GM23338 (cell line): ENCODE measurements around the gene KRT83. TPM values are rescaled to one million over a fixed set of nuclear protein-coding genes. Genes with fewer than 3 reads are reported as not detected.

ENCODE experiments used
- ATAC-seq: fragments of 200-7000 bp; cut with Tn5 transposase; 3 replicates; pipeline ENCODE4 v1.9.1; 2020
- DNase-seq: peaks from one replicate; pipeline ENCODE4 v3.0.0-alpha.2; 2015; ENCODE audit warnings: low spot score
- H2AFZ ChIP-seq: fragments of 200-600 bp; sonication (generic); 2 replicates; pipeline ENCODE4 v1.8.0; 2016; ENCODE audit warnings: antibody characterized with exemption, mild to moderate bottlenecking, moderate library complexity
- H3F3A ChIP-seq: fragments of 200-600 bp; sonication (generic); replicated peaks from 2 replicates; pipeline ENCODE4 v1.8.0; 2017; ENCODE audit warnings: antibody characterized with exemption, mixed run types, low read depth
- H3K27ac ChIP-seq: fragments of 200-600 bp; sonication (generic); 2 replicates; pipeline ENCODE4 v1.6.1; 2016; ENCODE audit warnings: low read depth
- H3K27me3 ChIP-seq: fragments of 200-600 bp; sonication (generic); 2 replicates; pipeline ENCODE4 v1.8.0; 2016; ENCODE audit warnings: mild to moderate bottlenecking, mixed run types, moderate library complexity; ENCODE audit not compliant: insufficient read depth
- H3K36me3 ChIP-seq: fragments of 200-600 bp; sonication (generic); 2 replicates; pipeline ENCODE4 v1.8.0; 2016; ENCODE audit warnings: mild to moderate bottlenecking; ENCODE audit not compliant: insufficient read depth
- H3K4me1 ChIP-seq: fragments of 200-600 bp; sonication (generic); 2 replicates; pipeline ENCODE4 v1.8.0; 2016; ENCODE audit warnings: mild to moderate bottlenecking, moderate library complexity; ENCODE audit not compliant: insufficient read depth
- H3K4me2 ChIP-seq: fragments of 200-600 bp; sonication (generic); 2 replicates; pipeline ENCODE4 v1.7.1; 2017; ENCODE audit warnings: mixed run types
- H3K4me3 ChIP-seq: fragments of 200-600 bp; sonication (generic); 2 replicates; pipeline ENCODE4 v1.6.1; 2016; ENCODE audit warnings: mixed run types
- H3K79me2 ChIP-seq: fragments of 200-600 bp; sonication (generic); replicated peaks from 2 replicates; pipeline ENCODE4 v1.8.0; 2017; ENCODE audit warnings: mild to moderate bottlenecking; ENCODE audit not compliant: insufficient read depth
- H3K9me2 ChIP-seq: fragments of 200-600 bp; sonication (generic); 2 replicates; pipeline ENCODE4 v1.8.0; 2017; ENCODE audit not compliant: insufficient read depth
- H4K20me1 ChIP-seq: fragments of 200-600 bp; sonication (generic); replicated peaks from 2 replicates; pipeline ENCODE4 v1.8.0; 2017; ENCODE audit warnings: mild to moderate bottlenecking; ENCODE audit not compliant: insufficient read depth
- H3K27ac Mint-ChIP-seq: 2 replicates; pipeline ENCODE4 v1.8.0; 2020; ENCODE audit warnings: inconsistent platforms, mild to moderate bottlenecking, moderate library complexity, mixed read lengths
- H3K27me3 Mint-ChIP-seq: 3 replicates; pipeline ENCODE4 v1.8.0; 2022; ENCODE audit warnings: low read depth, mild to moderate bottlenecking, moderate library complexity, mixed read lengths, inconsistent platforms; ENCODE audit not compliant: insufficient read depth, poor library complexity
- H3K36me3 Mint-ChIP-seq: 3 replicates; pipeline ENCODE4 v1.8.0; 2021; ENCODE audit warnings: low read depth, mild to moderate bottlenecking, inconsistent platforms, moderate library complexity, mixed read lengths
- H3K4me1 Mint-ChIP-seq: 3 replicates; pipeline ENCODE4 v1.8.0; 2020; ENCODE audit warnings: mild to moderate bottlenecking, inconsistent platforms, mixed read lengths
- H3K4me3 Mint-ChIP-seq: 3 replicates; pipeline ENCODE4 v1.8.0; 2021; ENCODE audit warnings: moderate library complexity, mild to moderate bottlenecking, inconsistent platforms, mixed read lengths
- H3K9me3 Mint-ChIP-seq: 3 replicates; pipeline ENCODE4 v1.8.0; 2020; ENCODE audit warnings: moderate library complexity, mild to moderate bottlenecking, inconsistent platforms, mixed read lengths
- CREB1 ChIP-seq: fragments of 250-450 bp; sonication (Bioruptor Pico); IDR thresholded peaks from 2 replicates; pipeline ENCODE4 v1.5.0; 2020; ENCODE audit warnings: low read depth, mild to moderate bottlenecking, moderate library complexity
- ETS1 ChIP-seq: IDR thresholded peaks from 2 replicates; pipeline ENCODE4 v1.6.1; 2016; ENCODE audit warnings: antibody characterized with exemption
- EZH2 ChIP-seq: fragments of 200-600 bp; sonication (generic); IDR thresholded peaks from one replicate; pipeline ENCODE4 v1.8.0; 2017; ENCODE audit warnings: antibody characterized with exemption, mild to moderate bottlenecking, low read depth; ENCODE audit not compliant: unreplicated experiment
- EZH2phosphoT487 ChIP-seq: fragments of 200-600 bp; sonication (generic); IDR thresholded peaks from one replicate; pipeline ENCODE4 v1.8.1; 2018; ENCODE audit warnings: antibody characterized with exemption; ENCODE audit not compliant: unreplicated experiment
- JUNB ChIP-seq: IDR thresholded peaks from one replicate; pipeline ENCODE4 v1.6.1; 2016; ENCODE audit warnings: antibody characterized with exemption; ENCODE audit not compliant: unreplicated experiment
- NANOG ChIP-seq: IDR thresholded peaks from 2 replicates; pipeline ENCODE4 v1.6.1; 2016; ENCODE audit warnings: antibody characterized with exemption, borderline replicate concordance
- POLR2AphosphoS5 ChIP-seq: IDR thresholded peaks from 2 replicates; pipeline ENCODE4 v1.6.1; 2016; ENCODE audit warnings: antibody characterized with exemption, low read depth
- REST ChIP-seq: IDR thresholded peaks from one replicate; pipeline ENCODE4 v1.6.1; 2018; ENCODE audit warnings: antibody characterized with exemption; ENCODE audit not compliant: unreplicated experiment
- STAT1 ChIP-seq: IDR thresholded peaks from one replicate; pipeline ENCODE4 v1.6.1; 2016; ENCODE audit warnings: antibody characterized with exemption; ENCODE audit not compliant: unreplicated experiment
- ZNF114 ChIP-seq: fragments of 250-450 bp; sonication (Bioruptor Pico); IDR thresholded peaks from 2 replicates; pipeline ENCODE4 v1.5.0; 2020; ENCODE audit warnings: mild to moderate bottlenecking, moderate library complexity
- ZNF331 ChIP-seq: fragments of 250-450 bp; sonication (Bioruptor Pico); IDR thresholded peaks from 2 replicates; pipeline ENCODE4 v1.5.0; 2020; ENCODE audit warnings: low read depth, mild to moderate bottlenecking, moderate library complexity
- ZNF462 ChIP-seq: fragments of 250-450 bp; sonication (Bioruptor Pico); IDR thresholded peaks from 2 replicates; pipeline ENCODE4 v1.5.0; 2020; ENCODE audit warnings: mild to moderate bottlenecking, moderate library complexity
- polyA plus RNA-seq: library from polyadenylated mRNA; unstranded; fragments of >200 nt; fragmentation: Nextera tagmentation; extraction: Ambion mirVana; gene quantifications from 2 replicates; pipeline ENCODE4 v1.2.1, GENCODE V29; 2016
- total RNA-seq: library from RNA; depleted of rRNA; stranded (reverse); fragments of >200 nt; shearing (Covaris generic); gene quantifications from 2 replicates; pipeline ENCODE4 v1.2.3, GENCODE V29; 2014
- TF ChIP-seq, protein P1 (sequence below), 2 experiments: fragments of 200-600 bp in 1 of 2; sonication (generic) in 1 of 2; conservative IDR thresholded peaks; 2 replicates each; pipeline versions ENCODE4 v1.5.1 to v1.6.1; 2016 to 2017; ENCODE audit warnings: antibody characterized with exemption in 2 of 2, low read depth in 2 of 2, mild to moderate bottlenecking in 2 of 2, moderate library complexity in 1 of 2

Gene KRT83
- total and polyA plus RNA-seq, 2 experiments from 2014 or later = not detected

DNA sequence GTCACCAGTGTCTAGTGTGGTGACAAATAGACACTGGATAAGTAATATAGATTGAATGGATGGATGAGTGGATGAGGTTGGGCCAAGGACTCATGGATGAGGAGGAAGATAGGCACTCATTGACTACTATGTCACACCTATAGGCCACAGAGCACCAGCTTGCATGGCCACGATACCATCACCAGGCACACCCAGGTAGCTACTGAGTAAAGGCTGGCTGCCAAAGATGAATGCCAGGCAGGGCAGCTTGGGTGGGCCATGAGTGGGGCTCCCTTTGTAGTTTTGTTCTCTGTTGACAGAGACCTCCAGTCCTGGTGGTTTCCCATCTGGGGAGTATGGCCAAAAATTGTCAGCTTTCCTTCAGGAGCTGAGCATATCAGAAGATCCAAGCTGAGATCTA is 11.2 kb upstream of the KRT83 start:
- no peaks in the 10 kb centered on the region for H3K9me2 ChIP-seq
- no peak for ATAC-seq
- Mint-ChIP-seq H3K4me3 (no peak overlapping the region), H3K27ac (no peak overlapping the region), H3K36me3 (no peaks in the 10 kb centered on the region), H3K9me3 (no peaks in the 10 kb centered on the region), H3K27me3 (peaks cover 3% of the 10 kb centered on the region), H3K4me1 (peaks cover 9% of the 10 kb centered on the region; the same call in 2 of the 3 replicates)
- no peak overlapping the region for H3K4me2 ChIP-seq
- peaks cover 7% of the 10 kb centered on the region; the same call in 1 of the 2 replicates for H3K4me1 ChIP-seq
- no peaks in the 10 kb centered on the region for H4K20me1 ChIP-seq
- H3K4me3 ChIP-seq = no peak overlapping the region
- no peak overlapping the region for H3K27ac ChIP-seq
- H3F3A ChIP-seq = no peaks in the 10 kb centered on the region
- H3K79me2 ChIP-seq = no peaks in the 10 kb centered on the region
- no peaks in the 10 kb centered on the region for H3K36me3 ChIP-seq
- no peak for DNase-seq
- no peak overlapping the region for H2AFZ ChIP-seq
- H3K27me3 ChIP-seq = no peaks in the 10 kb centered on the region
- TF ChIP-seq ZNF462 (no peak), ETS1 (no peak), JUNB (no peak), REST (no peak), ZNF114 (no peak), CREB1 (CRISPR knock-in tag) (no peak), STAT1 (no peak), EZH2phosphoT487 (no peak), ZNF331 (CRISPR knock-in tag) (no peak), EZH2 (no peak), NANOG (no peak), POLR2AphosphoS5 (no peak)
- TF ChIP-seq, protein P1, sequence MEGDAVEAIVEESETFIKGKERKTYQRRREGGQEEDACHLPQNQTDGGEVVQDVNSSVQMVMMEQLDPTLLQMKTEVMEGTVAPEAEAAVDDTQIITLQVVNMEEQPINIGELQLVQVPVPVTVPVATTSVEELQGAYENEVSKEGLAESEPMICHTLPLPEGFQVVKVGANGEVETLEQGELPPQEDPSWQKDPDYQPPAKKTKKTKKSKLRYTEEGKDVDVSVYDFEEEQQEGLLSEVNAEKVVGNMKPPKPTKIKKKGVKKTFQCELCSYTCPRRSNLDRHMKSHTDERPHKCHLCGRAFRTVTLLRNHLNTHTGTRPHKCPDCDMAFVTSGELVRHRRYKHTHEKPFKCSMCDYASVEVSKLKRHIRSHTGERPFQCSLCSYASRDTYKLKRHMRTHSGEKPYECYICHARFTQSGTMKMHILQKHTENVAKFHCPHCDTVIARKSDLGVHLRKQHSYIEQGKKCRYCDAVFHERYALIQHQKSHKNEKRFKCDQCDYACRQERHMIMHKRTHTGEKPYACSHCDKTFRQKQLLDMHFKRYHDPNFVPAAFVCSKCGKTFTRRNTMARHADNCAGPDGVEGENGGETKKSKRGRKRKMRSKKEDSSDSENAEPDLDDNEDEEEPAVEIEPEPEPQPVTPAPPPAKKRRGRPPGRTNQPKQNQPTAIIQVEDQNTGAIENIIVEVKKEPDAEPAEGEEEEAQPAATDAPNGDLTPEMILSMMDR (conservative IDR thresholded peaks at IDR 0.05; ENCODE audit: low read depth in 2 of 2) = no peak
